Cardiac septum (tissue), 1 donor: ENCODE results near the gene LMO7. TPM values are rescaled to one million over a fixed set of nuclear protein-coding genes. Genes with fewer than 3 reads are reported as not detected.
"Not testable (repeated sequence)": the region's sequence is repeated elsewhere in the genome, so short reads cannot be mapped to it uniquely, and the experiment has no call there.

ENCODE experiments used
- DNase-seq: peaks from one replicate; pipeline ENCODE4 v3.0.0-alpha.2; 2020; ENCODE audit warnings: low spot score
- intact Hi-C: fragments of 100-400 bp; cut with DNase I; formaldehyde crosslinking; loops from one replicate; pipeline ENCODE4 v1.14.0; 2022
- total RNA-seq: library from RNA; stranded (reverse); fragmentation: NEBNext Ultra II Directional; extraction: Animal tissue kit (Norgen Biotek cat#: 25700); gene quantifications from one replicate; pipeline ENCODE4 v1.2.1, GENCODE V29; 2021
- donor health status: DM: no; HTN: no; CAD: no.

Gene LMO7
- total RNA-seq, 1 donor from 2014 or later, result 473 TPM

GRCh38 chr13:75762955-75763354, 126.8 kb downstream of the LMO7 start:
- intact Hi-C loops, result loop anchor here (5.0 kb wide), 1 partner anchor 44 kb away; no protein-coding TSS in a partner anchor
- no peak for DNase-seq

GRCh38 chr13:75763512-75763911, 127.4 kb downstream of the LMO7 start:
- no peak for DNase-seq
- intact Hi-C loops, result loop anchor here (5.0 kb wide), 1 partner anchor 44 kb away; no protein-coding TSS in a partner anchor

- intact Hi-C loops, result loop anchor here (5.0 kb wide), 1 partner anchor 43 kb away; no protein-coding TSS in a partner anchor
- DNase-seq, result no peak
These were observed 128.3 kb downstream of the LMO7 start for GRCh38 chr13:75764251-75764925.

GRCh38 chr13:75764926-75765310, 128.8 kb downstream of the LMO7 start:
- DNase-seq, result no peak
- intact Hi-C loops, result loop anchor here (5.0 kb wide), 1 partner anchor 42 kb away; no protein-coding TSS in a partner anchor

GRCh38 chr13:75766636-75767035, 130.5 kb downstream of the LMO7 start:
- intact Hi-C loops, result no loop called here
- no peak for DNase-seq

- intact Hi-C loops, result no loop called here
- DNase-seq, result no peak
These were observed 133.2 kb downstream of the LMO7 start for GRCh38 chr13:75769141-75769905.

- DNase-seq, result no peak
- intact Hi-C loops, result no loop called here
These were observed 134.0 kb downstream of the LMO7 start for GRCh38 chr13:75770164-75770563.

GRCh38 chr13:75770592-75771011, 134.5 kb downstream of the LMO7 start:
- DNase-seq, result no peak
- intact Hi-C loops, result no loop called here

- intact Hi-C loops, result no loop called here
- no peak for DNase-seq
These were observed 135.1 kb downstream of the LMO7 start for GRCh38 chr13:75771226-75771625.

- intact Hi-C loops, result no loop called here
- no peak for DNase-seq
These were observed 135.7 kb downstream of the LMO7 start for GRCh38 chr13:75771818-75772217.

- intact Hi-C loops, result no loop called here
- no peak for DNase-seq
These were observed 138.0 kb downstream of the LMO7 start for GRCh38 chr13:75774176-75774575.

GRCh38 chr13:75776550-75776949, 140.4 kb downstream of the LMO7 start:
- intact Hi-C loops, result no loop called here
- DNase-seq, result no peak

- intact Hi-C loops, result no loop called here
- no peak for DNase-seq
These were observed 143.3 kb downstream of the LMO7 start for GRCh38 chr13:75779393-75779792.

- DNase-seq, intact Hi-C loops: not testable (repeated sequence)
These were observed 144.0 kb downstream of the LMO7 start for GRCh38 chr13:75780103-75780502.

GRCh38 chr13:75782985-75783384, 146.9 kb downstream of the LMO7 start:
- DNase-seq, result no peak
- intact Hi-C loops, result no loop called here

- intact Hi-C loops, result no loop called here
- no peak for DNase-seq
These were observed 147.9 kb downstream of the LMO7 start for GRCh38 chr13:75784003-75784402.

GRCh38 chr13:75785130-75785529, 149.0 kb downstream of the LMO7 start:
- intact Hi-C loops, result no loop called here

GRCh38 chr13:75787249-75787928, 151.3 kb downstream of the LMO7 start:
- DNase-seq, result no peak
- intact Hi-C loops, result no loop called here

More at GRCh38 chr13:75785130-75785529, 149.0 kb downstream of the LMO7 start:
- no peak for DNase-seq

GRCh38 chr13:75788481-75788981, 152.4 kb downstream of the LMO7 start:
- DNase-seq, result no peak
- intact Hi-C loops, result no loop called here
